CD4-positive, alpha-beta T cell treated with Interleukin-1 beta for 1 hour (primary cell): ENCODE results near the gene APC2.
"Not testable (repeated sequence)": the region's sequence is repeated elsewhere in the genome, so short reads cannot be mapped to it uniquely, and the experiment has no call there.

ENCODE experiments used
- DNase-seq, 2 donors: peaks; one replicate each; pipeline ENCODE4 v3.0.0-alpha.2; 2020 to 2022

APC2 gene

GRCh38 chr19:1467215-1467489, 17.2 kb downstream of the APC2 start:
- DNase-seq: no peak

GRCh38 chr19:1467490-1468273, 17.8 kb downstream of the APC2 start:
- DNase-seq: no peak

- DNase-seq: no peak
These were observed 18.4 kb downstream of the APC2 start for GRCh38 chr19:1468274-1468820.

GRCh38 chr19:1468821-1469254, 18.9 kb downstream of the APC2 start:
- DNase-seq: peak in 1 of 2 donors; percentile 34

GRCh38 chr19:1469255-1470054, 19.5 kb downstream of the APC2 start:
- DNase-seq: peak in 1 of 2 donors; percentile 29

- DNase-seq: no peak
These were observed 20.1 kb downstream of the APC2 start for GRCh38 chr19:1470055-1470304.

- peak; percentile 69 to 74 for DNase-seq
These were observed 20.5 kb downstream of the APC2 start for GRCh38 chr19:1470305-1471009.

- no peak for DNase-seq
These were observed 21.1 kb downstream of the APC2 start for GRCh38 chr19:1471010-1471514.

GRCh38 chr19:1471515-1472160, 21.7 kb downstream of the APC2 start:
- no peak for DNase-seq

GRCh38 chr19:1472231-1473084, 22.5 kb downstream of the APC2 start:
- DNase-seq: no peak

- no peak for DNase-seq
These were observed 23.3 kb downstream of the APC2 start for GRCh38 chr19:1473085-1473851.

- DNase-seq: no peak
These were observed 24.3 kb downstream of the APC2 start for GRCh38 chr19:1474011-1474764.

- no peak for DNase-seq
These were observed 24.9 kb downstream of the APC2 start for GRCh38 chr19:1474765-1475351.

GRCh38 chr19:1475751-1476437, 26.0 kb downstream of the APC2 start:
- no peak for DNase-seq

- DNase-seq: not testable (repeated sequence)
These were observed 27.1 kb downstream of the APC2 start for GRCh38 chr19:1477056-1477455.

- DNase-seq: peak; percentile 92 to 93
These were observed 29.2 kb downstream of the APC2 start, which contains the start of gene C19orf25 for GRCh38 chr19:1478934-1479707. Gene C19orf25 (minus strand): TSS chr19:1479215. CDS start chr19:1478903, 312 bp downstream.

GRCh38 chr19:1481224-1481892, 31.4 kb downstream of the APC2 start:
- DNase-seq: no peak

- no peak for DNase-seq
These were observed 32.0 kb downstream of the APC2 start for GRCh38 chr19:1481893-1482360.
